HEK293 (cell line): ENCODE data around the gene ZNF692.

ENCODE experiments used
- CTCF ChIA-PET: fragments of 350-600 bp; formaldehyde crosslinking; extraction: SDS; loops from one replicate; lab custom pipeline; 2021; ENCODE audit warnings: antibody characterized with exemption; lab: Yijun Ruan, JAX
- POLR2A ChIA-PET: fragments of 300-600 bp; formaldehyde crosslinking; extraction: SDS; loops from one replicate; lab custom pipeline; 2020; ENCODE audit warnings: antibody characterized with exemption, inconsistent platforms; lab: Yijun Ruan, JAX
- H3K27ac ChIP-seq: fragments of 200-500 bp; sonication (Bioruptor generic); 2 replicates; pipeline ENCODE4 v1.5.1; 2014; ENCODE audit warnings: low read depth, low read length, control low read depth, inconsistent platforms; ENCODE audit errors: extremely low read depth
- H3K36me3 ChIP-seq, 2 experiments: fragments of 200-500 bp in 1 of 2; sonication (Bioruptor generic) in 1 of 2; 1 replicate in 1 of 2; 2 replicates in 1 of 2; pipeline ENCODE4 v1.5.1; 2014 to 2017; ENCODE audit warnings: inconsistent platforms in 2 of 2, low read length in 2 of 2; ENCODE audit not compliant: control insufficient read depth in 2 of 2, insufficient read depth in 1 of 2
- H3K4me1 ChIP-seq: fragments of 200-500 bp; sonication (Bioruptor generic); 2 replicates; pipeline ENCODE4 v1.5.1; 2014; ENCODE audit warnings: mild to moderate bottlenecking, low read length, inconsistent platforms; ENCODE audit not compliant: control insufficient read depth, insufficient read depth
- H3K4me3 ChIP-seq: 2 replicates; pipeline ENCODE4 v1.5.1; 2011; ENCODE audit warnings: low read depth, mild to moderate bottlenecking, control low read depth, low read length, moderate library complexity
- H3K9me3 ChIP-seq: fragments of 200-500 bp; sonication (Bioruptor generic); 2 replicates; pipeline ENCODE4 v1.5.1; 2014; ENCODE audit warnings: low read depth, low read length, inconsistent platforms; ENCODE audit not compliant: control insufficient read depth, insufficient read depth
- EGR2 ChIP-seq: fragments of 450-650 bp; formaldehyde crosslinking; IDR thresholded peaks from 2 replicates; pipeline ENCODE4 v1.5.1; 2016; ENCODE audit warnings: low read depth, missing biosample characterization, missing genetic modification characterization
- HIC1 ChIP-seq: fragments of 450-650 bp; formaldehyde crosslinking; IDR thresholded peaks from 2 replicates; pipeline ENCODE4 v1.5.1; 2016; ENCODE audit warnings: missing biosample characterization, missing genetic modification characterization
- IKZF3 ChIP-seq: fragments of 450-650 bp; IDR thresholded peaks from 2 replicates; pipeline ENCODE4 v1.5.0; 2018; ENCODE audit warnings: missing biosample characterization, mild to moderate bottlenecking, missing genetic modification characterization, moderate library complexity
- KLF16 ChIP-seq: fragments of 450-650 bp; formaldehyde crosslinking; IDR thresholded peaks from 2 replicates; pipeline ENCODE4 v1.5.1; 2017; ENCODE audit warnings: missing biosample characterization, missing genetic modification characterization
- KLF8 ChIP-seq: fragments of 450-650 bp; formaldehyde crosslinking; IDR thresholded peaks from 2 replicates; pipeline ENCODE4 v1.5.1; 2016; ENCODE audit warnings: missing biosample characterization, missing genetic modification characterization
- KLF9 ChIP-seq: fragments of 450-650 bp; formaldehyde crosslinking; IDR thresholded peaks from 2 replicates; pipeline ENCODE4 v1.5.1; 2016; ENCODE audit warnings: missing biosample characterization, missing genetic modification characterization, low read depth
- SETDB1 ChIP-seq: IDR thresholded peaks from one replicate; pipeline ENCODE4 v1.6.1; 2017; ENCODE audit warnings: mild to moderate bottlenecking, low read length, moderate library complexity, mixed read lengths; ENCODE audit not compliant: insufficient read length
- SP2 ChIP-seq: fragments of 450-650 bp; formaldehyde crosslinking; IDR thresholded peaks from 2 replicates; pipeline ENCODE4 v1.5.1; 2016; ENCODE audit warnings: missing biosample characterization, missing genetic modification characterization
- SP7 ChIP-seq: fragments of 450-650 bp; formaldehyde crosslinking; IDR thresholded peaks from 2 replicates; pipeline ENCODE4 v1.5.1; 2016; ENCODE audit warnings: missing biosample characterization, missing genetic modification characterization
- TCF7L2 ChIP-seq: IDR thresholded peaks from 2 replicates; pipeline ENCODE4 v1.6.1; 2011; ENCODE audit warnings: low read depth, mild to moderate bottlenecking, inconsistent platforms, low read length, moderate library complexity, borderline replicate concordance
- ZEB2 ChIP-seq: fragments of 450-650 bp; formaldehyde crosslinking; IDR thresholded peaks from 2 replicates; pipeline ENCODE4 v1.5.1; 2016; ENCODE audit warnings: missing biosample characterization, missing genetic modification characterization
- ZFP3 ChIP-seq: fragments of 450-650 bp; formaldehyde crosslinking; IDR thresholded peaks from 2 replicates; pipeline ENCODE4 v1.5.1; 2016; ENCODE audit warnings: low read depth, missing biosample characterization, missing genetic modification characterization
- ZNF211 ChIP-seq: fragments of 450-650 bp; formaldehyde crosslinking; IDR thresholded peaks from 2 replicates; pipeline ENCODE4 v1.5.1; 2016; ENCODE audit warnings: low read depth, missing biosample characterization, missing genetic modification characterization
- ZNF341 ChIP-seq: fragments of 450-650 bp; formaldehyde crosslinking; IDR thresholded peaks from 2 replicates; pipeline ENCODE4; 2016; ENCODE audit warnings: low read depth, missing biosample characterization, missing genetic modification characterization
- ZNF391 ChIP-seq: fragments of 450-650 bp; formaldehyde crosslinking; IDR thresholded peaks from 2 replicates; pipeline ENCODE4 v1.5.1; 2016; ENCODE audit warnings: low read depth, missing biosample characterization, missing genetic modification characterization, borderline replicate concordance
- ZNF404 ChIP-seq: fragments of 450-650 bp; formaldehyde crosslinking; IDR thresholded peaks from 2 replicates; pipeline ENCODE4 v1.5.1; 2017; ENCODE audit warnings: missing biosample characterization, missing genetic modification characterization
- ZNF521 ChIP-seq: fragments of 450-650 bp; formaldehyde crosslinking; IDR thresholded peaks from 2 replicates; pipeline ENCODE4 v1.5.1; 2017; ENCODE audit warnings: missing biosample characterization, mild to moderate bottlenecking, missing genetic modification characterization
- ZNF549 ChIP-seq: fragments of 450-650 bp; IDR thresholded peaks from 2 replicates; pipeline ENCODE4 v1.5.1; 2018; ENCODE audit warnings: missing biosample characterization, missing genetic modification characterization, mild to moderate bottlenecking, inconsistent platforms, moderate library complexity
- ZNF600 ChIP-seq: fragments of 450-650 bp; formaldehyde crosslinking; IDR thresholded peaks from 2 replicates; pipeline ENCODE4 v1.5.1; 2016; ENCODE audit warnings: missing biosample characterization, missing genetic modification characterization
- ZNF610 ChIP-seq: fragments of 450-650 bp; formaldehyde crosslinking; IDR thresholded peaks from 2 replicates; pipeline ENCODE4 v1.5.1; 2016; ENCODE audit warnings: missing biosample characterization, missing genetic modification characterization, borderline replicate concordance
- ZNF629 ChIP-seq: fragments of 450-650 bp; formaldehyde crosslinking; IDR thresholded peaks from 2 replicates; pipeline ENCODE4 v1.5.1; 2017; ENCODE audit warnings: missing biosample characterization, missing genetic modification characterization
- ZNF654 ChIP-seq: fragments of 450-650 bp; formaldehyde crosslinking; IDR thresholded peaks from 2 replicates; pipeline ENCODE4 v1.5.1; 2016; ENCODE audit warnings: low read depth, missing biosample characterization, missing genetic modification characterization
- ZNF777 ChIP-seq: fragments of 450-650 bp; formaldehyde crosslinking; IDR thresholded peaks from 2 replicates; pipeline ENCODE4 v1.5.1; 2017; ENCODE audit warnings: missing biosample characterization, missing genetic modification characterization, borderline replicate concordance
- ZNF843 ChIP-seq: fragments of 450-650 bp; formaldehyde crosslinking; IDR thresholded peaks from 2 replicates; pipeline ENCODE4 v1.5.1; 2016; ENCODE audit warnings: missing biosample characterization, missing genetic modification characterization
- ZSCAN16 ChIP-seq: fragments of 450-650 bp; formaldehyde crosslinking; IDR thresholded peaks from 2 replicates; pipeline ENCODE4 v1.5.1; 2016; ENCODE audit warnings: missing biosample characterization, missing genetic modification characterization
- ZSCAN23 ChIP-seq: fragments of 450-650 bp; formaldehyde crosslinking; IDR thresholded peaks from 2 replicates; pipeline ENCODE4 v1.5.1; 2016; ENCODE audit warnings: missing biosample characterization, missing genetic modification characterization
- TF ChIP-seq, protein P1 (sequence below): fragments of 450-650 bp; formaldehyde crosslinking; conservative IDR thresholded peaks from 2 replicates; pipeline ENCODE4 v1.5.1; 2016; ENCODE audit warnings: low read depth, missing biosample characterization, missing genetic modification characterization
- TF ChIP-seq, protein P2 (sequence below): fragments of 450-650 bp; formaldehyde crosslinking; IDR thresholded peaks from 2 replicates; pipeline ENCODE4 v1.5.1; 2017; ENCODE audit warnings: missing biosample characterization, mild to moderate bottlenecking, missing genetic modification characterization, moderate library complexity
- TF ChIP-seq, protein P3 (sequence below): fragments of 450-650 bp; formaldehyde crosslinking; IDR thresholded peaks from 2 replicates; pipeline ENCODE4 v1.5.1; 2017; ENCODE audit warnings: missing biosample characterization, missing genetic modification characterization

Gene ZNF692

GRCh38 chr1:248906009-248906752 lies 47.3 kb upstream of the ZNF692 start, which contains the start of gene PGBD2:
Gene PGBD2, plus strand, starts transcription at chr1:248906235. Its CDS starts 7,628 bp downstream, at chr1:248913863.
- H3K9me3 ChIP-seq: no peaks in the 10 kb centered on the region
- POLR2A ChIA-PET: interaction anchor here (0.8 to 1.0 kb wide), 2 partner anchors 68 to 80 kb away, joined by 3 to 4 read pairs; partner anchors contain the start of gene ZNF672
- H3K4me1 ChIP-seq: no peaks in the 10 kb centered on the region
- peak within 1 kb of the TSS; percentile 64 for H3K4me3 ChIP-seq
- CTCF ChIA-PET: interaction anchor here (0.6 to 1.0 kb wide), 2 partner anchors 57 to 227 kb away, joined by 3 read pairs; no protein-coding TSS in a partner anchor
- no peaks in the 10 kb centered on the region for H3K36me3 ChIP-seq
- peak within 1 kb of the TSS; percentile 59 for H3K27ac ChIP-seq
- TF ChIP-seq ZNF654 (tag by site-specific recombination): 0 out of 2 replicates have a peak, but pooled peaks have one; percentile 11
- 0 out of 2 replicates have a peak, but pooled peaks have one; percentile 53 for TF ChIP-seq KLF16 (tag by site-specific recombination)
- no peak for TF ChIP-seq TCF7L2
- TF ChIP-seq ZNF404 (tag by site-specific recombination): no peak
- TF ChIP-seq SP7: peak; percentile 69; the same call in 1 of the 2 replicates
- TF ChIP-seq ZNF600 (tag by site-specific recombination): peak; percentile 62
- TF ChIP-seq ZNF843 (tag by site-specific recombination): peak; percentile 36; the same call in 1 of the 2 replicates
- TF ChIP-seq ZNF211 (tag by site-specific recombination): no peak
- TF ChIP-seq, protein P1, sequence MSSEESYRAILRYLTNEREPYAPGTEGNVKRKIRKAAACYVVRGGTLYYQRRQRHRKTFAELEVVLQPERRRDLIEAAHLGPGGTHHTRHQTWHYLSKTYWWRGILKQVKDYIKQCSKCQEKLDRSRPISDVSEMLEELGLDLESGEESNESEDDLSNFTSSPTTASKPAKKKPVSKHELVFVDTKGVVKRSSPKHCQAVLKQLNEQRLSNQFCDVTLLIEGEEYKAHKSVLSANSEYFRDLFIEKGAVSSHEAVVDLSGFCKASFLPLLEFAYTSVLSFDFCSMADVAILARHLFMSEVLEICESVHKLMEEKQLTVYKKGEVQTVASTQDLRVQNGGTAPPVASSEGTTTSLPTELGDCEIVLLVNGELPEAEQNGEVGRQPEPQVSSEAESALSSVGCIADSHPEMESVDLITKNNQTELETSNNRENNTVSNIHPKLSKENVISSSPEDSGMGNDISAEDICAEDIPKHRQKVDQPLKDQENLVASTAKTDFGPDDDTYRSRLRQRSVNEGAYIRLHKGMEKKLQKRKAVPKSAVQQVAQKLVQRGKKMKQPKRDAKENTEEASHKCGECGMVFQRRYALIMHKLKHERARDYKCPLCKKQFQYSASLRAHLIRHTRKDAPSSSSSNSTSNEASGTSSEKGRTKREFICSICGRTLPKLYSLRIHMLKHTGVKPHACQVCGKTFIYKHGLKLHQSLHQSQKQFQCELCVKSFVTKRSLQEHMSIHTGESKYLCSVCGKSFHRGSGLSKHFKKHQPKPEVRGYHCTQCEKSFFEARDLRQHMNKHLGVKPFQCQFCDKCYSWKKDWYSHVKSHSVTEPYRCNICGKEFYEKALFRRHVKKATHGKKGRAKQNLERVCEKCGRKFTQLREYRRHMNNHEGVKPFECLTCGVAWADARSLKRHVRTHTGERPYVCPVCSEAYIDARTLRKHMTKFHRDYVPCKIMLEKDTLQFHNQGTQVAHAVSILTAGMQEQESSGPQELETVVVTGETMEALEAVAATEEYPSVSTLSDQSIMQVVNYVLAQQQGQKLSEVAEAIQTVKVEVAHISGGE (tag by site-specific recombination): peak; percentile 70
- peak; percentile 79; the same call in 1 of the 2 replicates for TF ChIP-seq KLF8 (tag by site-specific recombination)
- peak; percentile 46 for TF ChIP-seq ZNF629 (tag by site-specific recombination)
- peak; percentile 90 for TF ChIP-seq ZNF777 (tag by site-specific recombination)
- TF ChIP-seq, protein P2, sequence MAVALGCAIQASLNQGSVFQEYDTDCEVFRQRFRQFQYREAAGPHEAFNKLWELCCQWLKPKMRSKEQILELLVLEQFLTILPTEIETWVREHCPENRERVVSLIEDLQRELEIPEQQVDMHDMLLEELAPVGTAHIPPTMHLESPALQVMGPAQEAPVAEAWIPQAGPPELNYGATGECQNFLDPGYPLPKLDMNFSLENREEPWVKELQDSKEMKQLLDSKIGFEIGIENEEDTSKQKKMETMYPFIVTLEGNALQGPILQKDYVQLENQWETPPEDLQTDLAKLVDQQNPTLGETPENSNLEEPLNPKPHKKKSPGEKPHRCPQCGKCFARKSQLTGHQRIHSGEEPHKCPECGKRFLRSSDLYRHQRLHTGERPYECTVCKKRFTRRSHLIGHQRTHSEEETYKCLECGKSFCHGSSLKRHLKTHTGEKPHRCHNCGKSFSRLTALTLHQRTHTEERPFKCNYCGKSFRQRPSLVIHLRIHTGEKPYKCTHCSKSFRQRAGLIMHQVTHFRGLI (tag by site-specific recombination): peak; percentile 55; the same call in 1 of the 2 replicates
- TF ChIP-seq ZSCAN16: no peak
- TF ChIP-seq KLF9 (tag by site-specific recombination): peak; percentile 78
- TF ChIP-seq ZNF391 (tag by site-specific recombination): peak; percentile 59; the same call in 1 of the 2 replicates
- TF ChIP-seq IKZF3 (tag by site-specific recombination): 0 out of 2 replicates have a peak, but pooled peaks have one; percentile 33
- peak; percentile 77; the same call in 1 of the 2 replicates for TF ChIP-seq ZEB2 (tag by site-specific recombination)
- TF ChIP-seq ZFP3 (tag by site-specific recombination): no peak
- TF ChIP-seq EGR2: 0 out of 2 replicates have a peak, but pooled peaks have one; percentile 4
- TF ChIP-seq ZSCAN23 (tag by site-specific recombination): no peak
- TF ChIP-seq ZNF610 (tag by site-specific recombination): 0 out of 2 replicates have a peak, but pooled peaks have one; percentile 53
- peak; percentile 42; the same call in 1 of the 2 replicates for TF ChIP-seq SP2 (tag by site-specific recombination)
- TF ChIP-seq, protein P3, sequence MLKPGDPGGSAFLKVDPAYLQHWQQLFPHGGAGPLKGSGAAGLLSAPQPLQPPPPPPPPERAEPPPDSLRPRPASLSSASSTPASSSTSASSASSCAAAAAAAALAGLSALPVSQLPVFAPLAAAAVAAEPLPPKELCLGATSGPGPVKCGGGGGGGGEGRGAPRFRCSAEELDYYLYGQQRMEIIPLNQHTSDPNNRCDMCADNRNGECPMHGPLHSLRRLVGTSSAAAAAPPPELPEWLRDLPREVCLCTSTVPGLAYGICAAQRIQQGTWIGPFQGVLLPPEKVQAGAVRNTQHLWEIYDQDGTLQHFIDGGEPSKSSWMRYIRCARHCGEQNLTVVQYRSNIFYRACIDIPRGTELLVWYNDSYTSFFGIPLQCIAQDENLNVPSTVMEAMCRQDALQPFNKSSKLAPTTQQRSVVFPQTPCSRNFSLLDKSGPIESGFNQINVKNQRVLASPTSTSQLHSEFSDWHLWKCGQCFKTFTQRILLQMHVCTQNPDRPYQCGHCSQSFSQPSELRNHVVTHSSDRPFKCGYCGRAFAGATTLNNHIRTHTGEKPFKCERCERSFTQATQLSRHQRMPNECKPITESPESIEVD: no peak
- peak; percentile 83 for TF ChIP-seq SETDB1
- TF ChIP-seq ZNF521: no peak
- no peak for TF ChIP-seq ZNF549 (tag by site-specific recombination)
- TF ChIP-seq HIC1: no peak
- peak; percentile 94 for TF ChIP-seq ZNF341
